HG03460 (cell line): ENCODE measurements around the gene FAM221B.

ENCODE experiments used
- ATAC-seq: cut with Tn5 transposase; IDR thresholded peaks from one replicate; pipeline ENCODE4 v1.9.1; 2021; ENCODE audit not compliant: unreplicated experiment

FAM221B gene

DNA sequence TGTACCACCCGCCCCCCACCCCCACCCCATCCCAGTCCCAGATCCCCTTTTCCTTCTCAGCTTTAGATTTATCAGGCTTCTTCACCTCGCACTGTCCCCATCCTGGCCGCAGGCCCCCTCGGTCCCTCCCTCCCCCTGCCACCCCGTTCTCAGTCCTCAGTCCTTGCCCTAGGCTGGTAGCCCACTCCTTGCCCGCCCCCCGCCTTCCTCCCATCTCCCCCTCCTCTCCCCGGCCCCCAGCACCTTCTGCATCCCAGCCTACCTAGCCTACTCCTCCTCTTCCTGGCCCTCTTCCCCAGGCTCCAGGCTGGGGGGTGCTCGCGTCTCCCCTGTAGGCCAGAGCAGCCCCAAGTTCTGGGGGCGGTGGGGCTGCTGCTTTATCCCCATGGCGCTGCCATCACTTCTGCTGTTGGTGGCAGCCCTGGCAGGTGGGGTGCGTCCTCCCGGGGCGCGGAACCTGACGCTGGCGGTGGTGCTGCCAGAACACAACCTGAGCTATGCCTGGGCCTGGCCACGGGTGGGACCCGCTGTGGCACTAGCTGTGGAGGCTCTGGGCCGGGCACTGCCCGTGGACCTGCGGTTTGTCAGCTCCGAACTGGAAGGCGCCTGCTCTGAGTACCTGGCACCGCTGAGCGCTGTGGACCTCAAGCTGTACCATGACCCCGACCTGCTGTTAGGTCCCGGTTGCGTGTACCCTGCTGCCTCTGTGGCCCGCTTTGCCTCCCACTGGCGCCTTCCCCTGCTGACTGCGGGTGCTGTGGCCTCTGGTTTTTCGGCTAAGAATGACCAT lies 36.3 kb downstream of the FAM221B start:
- no peak for ATAC-seq

DNA sequence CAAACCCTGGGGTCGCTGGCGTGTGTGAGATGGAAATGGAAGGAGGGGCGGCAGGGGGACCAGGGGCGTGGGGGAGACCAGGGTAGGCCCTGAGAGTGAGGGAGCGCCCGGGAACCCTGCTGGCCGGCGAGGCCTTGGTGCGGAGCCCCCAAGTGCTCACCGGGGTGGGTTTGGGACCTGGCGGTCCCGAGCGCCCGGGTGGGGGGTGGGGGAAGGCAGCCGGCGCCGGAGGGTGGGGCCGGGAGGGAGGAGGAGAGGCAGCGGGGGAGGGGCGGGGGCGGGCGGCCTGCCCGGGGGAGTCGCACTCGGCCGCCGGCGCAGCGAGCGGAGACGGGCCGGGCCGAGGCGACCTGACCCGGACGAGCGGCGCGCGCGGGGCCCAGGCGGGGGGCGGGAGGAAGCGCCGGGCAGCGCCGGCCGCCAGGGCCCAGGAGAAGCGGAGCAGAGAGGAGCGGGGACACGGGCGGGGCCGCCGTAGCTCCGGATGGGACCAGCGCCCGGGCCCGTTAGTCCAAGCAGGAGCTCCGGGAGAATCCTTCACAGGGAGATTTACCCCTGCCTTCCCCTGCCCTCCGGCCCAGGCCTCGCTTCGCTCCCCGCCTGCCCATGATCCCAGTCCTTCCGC lies 37.1 kb downstream of the FAM221B start, which contains the start of gene NPR2:
NPR2 (plus strand) TSS at position 295 of the 625 bp plus-strand sequence. CDS start 818 bp downstream, outside the sequence.
- ATAC-seq = no peak

DNA sequence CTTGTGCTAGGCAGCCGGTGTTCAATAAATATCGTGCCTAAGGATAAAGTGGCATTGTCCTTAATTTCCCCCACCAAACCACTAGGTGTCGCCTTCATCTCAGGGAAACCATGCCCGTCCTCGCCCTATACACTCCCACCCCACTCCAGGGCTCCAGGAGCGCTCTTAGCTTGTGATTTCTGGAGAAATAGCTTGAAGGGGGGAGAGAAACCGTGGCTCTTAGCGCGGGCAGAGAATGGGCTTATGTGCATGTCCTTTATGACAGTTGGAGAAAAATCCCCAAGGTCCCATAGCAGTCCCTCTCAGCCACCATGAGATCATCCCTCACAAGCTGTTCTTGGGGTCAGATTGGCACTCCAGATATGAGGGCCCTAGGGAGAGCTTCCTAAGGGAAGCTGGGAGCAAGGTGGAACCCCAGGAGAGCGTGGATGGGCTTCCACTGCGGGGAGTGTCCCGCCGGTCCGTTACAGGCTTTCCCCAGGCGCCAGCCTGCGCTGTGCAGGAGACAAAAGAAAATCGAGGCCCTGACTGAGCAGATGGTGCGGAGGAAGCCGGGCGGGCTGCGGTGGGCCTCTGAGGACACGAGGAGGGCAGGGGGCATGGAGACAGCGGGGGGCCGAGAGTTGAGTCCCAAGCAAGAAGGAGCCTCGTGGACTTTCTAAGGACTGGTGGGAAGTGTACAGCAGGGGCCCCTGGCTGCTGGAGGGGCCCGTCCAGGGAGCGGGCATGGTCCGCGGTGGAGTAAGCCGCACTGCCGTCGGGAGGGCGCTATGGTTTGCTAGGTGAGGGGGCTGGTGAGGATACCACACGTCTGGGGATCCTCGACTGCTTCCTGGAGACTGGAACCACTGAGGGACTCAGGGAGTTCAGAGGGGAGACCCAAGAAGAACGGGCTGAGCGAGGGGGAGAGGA lies 37.9 kb downstream of the FAM221B start:
- ATAC-seq = no peak

DNA sequence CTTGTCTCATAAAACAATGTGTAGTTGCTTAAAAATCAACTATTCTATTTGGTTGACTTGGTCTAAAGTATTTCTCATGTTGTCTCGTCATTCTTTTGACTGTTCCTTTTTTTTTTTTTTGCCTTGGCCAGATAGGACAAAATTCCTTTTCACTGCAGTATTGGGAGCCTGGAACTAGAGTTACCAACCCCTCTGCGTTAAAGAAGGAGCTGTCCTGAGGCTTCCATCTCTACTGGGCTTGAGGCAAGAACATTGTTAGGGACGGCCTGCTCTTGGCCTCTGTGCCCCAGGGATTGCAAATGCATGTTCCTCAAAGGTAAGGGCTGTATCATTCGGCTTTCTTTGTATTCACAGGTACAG lies 38.5 kb downstream of the FAM221B start:
- ATAC-seq = no peak

DNA sequence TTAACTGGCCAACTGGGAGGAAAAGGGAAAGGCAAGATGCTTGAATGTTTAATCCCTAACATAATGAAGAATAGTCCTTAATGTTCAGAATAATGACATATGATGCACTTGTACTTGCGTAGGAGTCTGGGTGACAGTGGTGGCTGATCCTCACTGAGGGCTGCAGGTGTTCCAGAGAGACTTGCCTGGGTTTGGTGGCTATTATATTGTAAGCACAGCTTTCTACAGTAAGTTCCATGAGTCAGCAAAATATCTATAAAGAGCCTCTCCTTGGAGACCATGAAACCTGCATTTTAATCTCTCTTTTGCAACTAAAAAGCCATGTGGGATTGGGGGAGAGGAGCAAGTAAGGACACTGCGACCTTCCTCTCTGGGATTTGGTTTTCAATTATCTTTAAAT lies 39.0 kb downstream of the FAM221B start:
- ATAC-seq = no peak

DNA sequence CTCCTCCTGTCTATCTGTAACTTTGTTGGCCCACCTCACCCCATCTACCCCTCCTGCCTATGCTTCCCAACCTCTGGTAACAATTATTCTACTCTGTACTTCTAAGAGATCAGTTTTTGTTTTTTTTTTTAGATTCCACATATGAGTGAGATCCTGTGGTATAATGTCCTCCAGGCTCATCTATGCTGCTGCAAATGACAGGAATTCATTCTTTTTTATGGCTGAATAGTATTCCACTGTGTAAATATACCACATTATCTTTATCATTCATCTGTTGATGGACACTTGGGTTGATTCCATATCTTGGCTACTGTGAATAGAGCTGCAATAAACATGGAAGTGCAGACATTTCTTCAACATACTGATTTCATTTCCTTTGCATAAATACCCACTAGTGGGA lies 45.1 kb downstream of the FAM221B start:
- no peak for ATAC-seq

DNA sequence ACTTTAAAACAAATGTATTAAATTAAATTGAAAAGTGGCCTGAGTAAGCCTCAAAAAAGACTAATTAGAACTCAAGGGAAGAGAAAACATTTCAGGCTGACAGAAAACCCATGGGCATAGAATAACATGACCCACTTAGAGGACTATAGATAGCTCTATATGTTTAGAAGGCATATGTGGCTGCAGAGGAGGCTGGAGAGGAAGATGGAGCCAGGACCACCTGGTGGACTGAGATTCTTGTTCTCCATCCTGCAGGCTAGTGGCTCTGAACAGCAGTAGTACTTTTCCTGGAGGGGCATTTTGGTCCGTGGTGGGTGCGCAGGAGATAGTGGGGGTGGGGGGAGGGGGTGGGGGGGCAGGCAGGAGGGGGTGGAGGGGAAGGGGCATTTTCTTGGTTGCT lies 47.5 kb downstream of the FAM221B start:
- ATAC-seq = no peak

DNA sequence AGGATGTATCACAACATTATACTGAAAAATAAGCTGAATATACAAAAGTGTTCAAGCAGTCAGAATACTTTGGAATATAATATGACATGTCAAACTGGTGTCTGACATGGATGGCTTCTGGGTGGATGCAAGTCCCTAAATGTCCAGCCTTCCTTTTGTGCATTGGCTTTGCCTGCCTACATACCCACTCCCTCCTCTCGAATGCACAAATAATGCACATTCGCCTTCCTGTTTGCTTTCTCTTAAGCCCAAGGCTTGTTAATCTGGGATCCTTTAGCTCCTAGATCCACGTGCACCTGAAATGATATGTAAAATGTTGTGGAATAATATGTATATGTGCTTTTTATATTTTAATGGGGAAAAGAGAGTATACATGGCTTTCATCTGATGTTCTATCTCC lies 50.0 kb downstream of the FAM221B start:
- ATAC-seq = no peak

DNA sequence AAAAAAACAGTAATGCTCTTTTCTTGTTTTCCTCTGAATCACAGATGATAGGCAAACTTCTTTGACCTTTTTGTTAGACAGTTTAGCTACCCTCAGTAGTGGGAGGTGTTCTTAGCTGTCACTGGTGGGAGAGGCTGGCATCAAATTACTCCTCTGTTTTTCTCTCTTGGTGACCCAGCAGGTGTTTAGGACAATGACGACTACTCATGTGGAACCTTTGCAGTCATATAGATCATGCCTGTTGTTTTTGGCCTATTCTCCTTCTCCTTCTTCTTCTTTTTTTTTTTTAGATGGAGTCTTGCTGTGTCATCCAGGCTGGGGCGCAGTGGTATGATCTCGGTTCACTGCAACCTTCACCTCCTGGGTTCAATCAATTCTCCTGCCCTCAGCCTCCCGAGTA lies 52.5 kb downstream of the FAM221B start:
- ATAC-seq = no peak

DNA sequence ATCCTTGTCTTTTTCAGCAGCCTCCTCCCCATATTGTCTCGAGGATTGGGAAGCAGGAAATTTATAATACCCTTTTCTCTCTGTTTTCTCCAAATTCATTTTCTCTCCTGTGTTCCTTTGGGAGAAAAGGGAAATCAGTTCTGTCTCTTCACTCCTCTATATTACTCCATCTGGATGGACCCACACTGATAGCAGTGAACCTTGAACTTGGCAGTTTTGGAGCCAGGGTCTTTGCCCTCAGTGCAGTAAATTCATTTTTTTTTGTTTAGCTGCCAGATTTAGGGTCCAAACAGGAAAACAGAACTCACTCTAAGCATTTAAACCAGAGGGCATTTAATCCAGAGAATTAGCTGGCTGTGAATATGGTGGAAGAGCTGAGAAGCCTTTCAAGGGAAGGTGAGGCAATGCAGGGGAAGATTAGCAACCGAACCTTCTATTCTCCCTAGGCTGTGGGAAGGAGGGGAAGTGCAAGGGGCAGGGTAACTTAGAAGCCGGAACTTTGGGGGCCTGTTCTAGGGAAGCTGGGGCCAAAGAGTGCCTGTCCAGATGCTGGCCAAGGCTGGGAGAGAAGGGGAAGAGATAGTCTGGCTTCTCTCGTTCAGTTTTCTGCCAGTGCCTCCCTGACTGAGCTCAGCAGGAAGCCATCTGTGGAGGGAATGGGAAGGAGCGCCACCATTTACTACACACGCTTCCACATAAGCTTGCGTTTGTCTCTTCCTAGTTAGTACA lies 53.5 kb downstream of the FAM221B start:
- ATAC-seq = no peak

DNA sequence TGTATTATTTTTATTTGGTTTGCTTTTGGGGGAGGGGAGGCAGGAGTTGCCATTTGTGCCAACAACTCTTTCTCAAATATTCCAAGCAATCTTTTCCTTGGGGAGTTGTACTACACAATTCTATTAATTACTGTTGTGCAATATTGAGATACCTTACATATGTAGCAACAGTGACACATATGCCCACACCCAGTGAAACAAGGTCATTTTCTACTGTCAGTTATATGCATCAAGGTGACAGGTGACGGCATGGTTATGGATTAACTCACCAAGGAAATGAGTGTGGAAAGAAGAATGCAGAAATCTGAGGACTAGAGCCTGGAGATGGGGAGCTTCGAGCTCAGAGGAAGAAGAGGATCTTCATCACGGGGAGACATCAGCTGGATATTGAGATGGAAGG lies 56.6 kb downstream of the FAM221B start:
- ATAC-seq = no peak

DNA sequence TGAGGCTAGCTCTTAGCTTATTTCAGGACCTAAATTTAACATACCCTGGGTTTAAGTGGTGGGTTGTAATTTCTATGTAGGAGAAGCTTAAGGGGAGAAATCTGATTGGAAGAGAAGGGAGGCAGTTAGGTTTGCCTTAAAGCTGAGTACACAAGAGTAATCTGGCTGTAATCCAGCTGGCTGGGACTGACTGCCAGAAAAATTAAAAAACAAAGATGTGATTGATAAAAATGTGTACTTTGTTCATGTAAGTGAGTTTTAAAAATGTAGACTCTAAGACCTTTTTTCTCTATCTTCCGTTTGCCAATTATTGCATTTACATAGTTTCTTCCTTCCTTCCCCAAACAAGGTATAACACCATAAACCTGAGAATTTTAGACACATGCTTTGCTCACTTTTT lies 57.0 kb downstream of the FAM221B start:
- no peak for ATAC-seq

DNA sequence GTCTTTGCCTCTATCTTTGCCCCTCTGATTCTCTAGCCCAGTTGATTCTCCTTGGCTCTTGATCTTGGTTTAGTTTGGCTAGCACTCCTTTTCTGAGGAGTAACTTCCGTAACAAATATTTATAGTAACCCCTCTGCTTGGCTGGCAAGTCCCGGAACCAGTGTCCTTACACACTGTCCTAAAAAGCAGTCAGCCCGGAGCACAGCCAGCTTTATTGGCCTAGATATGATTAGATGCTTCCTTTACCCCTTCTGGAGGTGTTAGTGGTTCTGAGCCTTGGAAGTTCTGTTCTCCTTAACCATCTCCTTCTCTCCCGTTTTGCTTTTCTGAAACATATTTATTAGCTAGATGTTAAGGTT lies 57.5 kb downstream of the FAM221B start:
- ATAC-seq = no peak

DNA sequence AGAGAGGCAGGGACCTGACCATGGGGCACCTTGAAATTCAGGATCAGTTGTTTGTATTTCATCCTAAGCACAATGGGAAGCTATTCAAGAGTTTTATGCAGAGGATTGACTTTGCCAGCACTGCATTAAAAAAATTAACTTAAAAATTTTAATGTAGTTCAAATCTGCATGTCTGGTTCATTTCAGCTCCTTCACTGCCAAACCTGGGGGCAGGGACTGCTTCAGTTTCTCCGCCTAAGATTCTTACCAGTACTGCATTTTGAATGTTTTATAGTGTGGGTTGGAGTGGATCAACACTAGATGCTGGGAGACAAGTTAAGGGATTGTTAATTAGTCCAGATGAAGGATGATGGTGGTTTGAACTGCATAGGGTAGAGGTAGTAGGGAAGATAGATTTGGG lies 58.8 kb downstream of the FAM221B start:
- ATAC-seq = no peak

DNA sequence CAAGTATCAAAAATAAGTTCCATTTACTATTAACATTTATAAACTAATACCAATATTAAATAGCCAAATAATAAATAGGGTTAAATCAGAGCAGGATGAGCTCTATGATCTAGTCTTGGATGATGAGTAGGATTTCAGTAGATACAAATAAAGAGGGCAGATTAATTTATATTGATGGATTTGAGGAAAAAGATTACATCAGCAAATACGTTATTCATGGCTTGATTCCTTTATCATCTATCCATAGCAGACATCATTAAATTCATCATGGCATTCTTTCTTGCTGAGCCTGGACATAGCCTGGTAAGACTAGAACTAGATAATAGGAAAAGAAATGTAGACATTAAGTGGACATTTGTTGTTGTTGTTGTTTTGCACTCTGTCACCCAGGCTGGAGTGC lies 61.1 kb downstream of the FAM221B start:
- no peak for ATAC-seq

DNA sequence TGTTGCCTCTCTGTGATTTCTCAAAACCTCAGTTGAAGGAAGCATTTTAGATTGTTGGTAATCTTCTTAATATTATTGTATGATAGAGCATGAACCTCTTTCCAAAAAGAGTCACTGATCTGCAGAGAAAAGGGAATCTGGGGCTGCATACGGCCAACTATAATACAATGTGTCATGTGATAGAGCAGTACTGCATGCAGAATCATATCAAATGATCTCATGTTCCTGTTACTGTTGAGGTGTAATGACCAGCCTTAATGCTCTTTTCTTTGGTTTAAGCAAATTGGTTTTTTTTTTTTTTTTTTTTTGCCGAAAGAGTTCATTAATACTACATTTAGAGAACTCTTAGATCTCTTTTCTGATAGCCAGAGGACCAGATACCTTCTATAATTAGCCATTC lies 61.5 kb downstream of the FAM221B start:
- no peak for ATAC-seq
